Keratinocyte (primary cell): Measurements from ENCODE around the gene CYFIP1.

ENCODE experiments used
- CTCF ChIP-seq, 3 experiments: IDR thresholded peaks in 1 of 3; conservative IDR thresholded peaks in 1 of 3; optimal IDR thresholded peaks in 1 of 3; 2 replicates in 2 of 3; 3 replicates in 1 of 3; pipeline versions ENCODE3 to v1.5.1; 2011; ENCODE audit warnings: low read length in 3 of 3, mild to moderate bottlenecking in 3 of 3, moderate library complexity in 2 of 3, control low read depth in 1 of 3, inconsistent platforms in 1 of 3; ENCODE audit not compliant: insufficient read depth in 2 of 3; ENCODE audit errors: extremely low read depth in 1 of 3
- EZH2 ChIP-seq: IDR thresholded peaks from one replicate; pipeline ENCODE4 v1.6.1; 2012; ENCODE audit warnings: inconsistent platforms, mild to moderate bottlenecking, low read length, moderate library complexity

GRCh38 chr15:22917556-22917955 lies 62.6 kb downstream of the CYFIP1 start:
- TF ChIP-seq CTCF (optimal IDR thresholded peaks at IDR 0.05 in 1 of 3, IDR thresholded peaks at IDR 0.05 in 1 of 3, conservative IDR thresholded peaks at IDR 0.05 in 1 of 3; ENCODE audit: extremely low read depth in 1 of 3, insufficient read depth in 2 of 3, low read length in 3 of 3) (no peak), EZH2 (no peak)
